Measurements from ENCODE around the gene CABP1.

DNA sequence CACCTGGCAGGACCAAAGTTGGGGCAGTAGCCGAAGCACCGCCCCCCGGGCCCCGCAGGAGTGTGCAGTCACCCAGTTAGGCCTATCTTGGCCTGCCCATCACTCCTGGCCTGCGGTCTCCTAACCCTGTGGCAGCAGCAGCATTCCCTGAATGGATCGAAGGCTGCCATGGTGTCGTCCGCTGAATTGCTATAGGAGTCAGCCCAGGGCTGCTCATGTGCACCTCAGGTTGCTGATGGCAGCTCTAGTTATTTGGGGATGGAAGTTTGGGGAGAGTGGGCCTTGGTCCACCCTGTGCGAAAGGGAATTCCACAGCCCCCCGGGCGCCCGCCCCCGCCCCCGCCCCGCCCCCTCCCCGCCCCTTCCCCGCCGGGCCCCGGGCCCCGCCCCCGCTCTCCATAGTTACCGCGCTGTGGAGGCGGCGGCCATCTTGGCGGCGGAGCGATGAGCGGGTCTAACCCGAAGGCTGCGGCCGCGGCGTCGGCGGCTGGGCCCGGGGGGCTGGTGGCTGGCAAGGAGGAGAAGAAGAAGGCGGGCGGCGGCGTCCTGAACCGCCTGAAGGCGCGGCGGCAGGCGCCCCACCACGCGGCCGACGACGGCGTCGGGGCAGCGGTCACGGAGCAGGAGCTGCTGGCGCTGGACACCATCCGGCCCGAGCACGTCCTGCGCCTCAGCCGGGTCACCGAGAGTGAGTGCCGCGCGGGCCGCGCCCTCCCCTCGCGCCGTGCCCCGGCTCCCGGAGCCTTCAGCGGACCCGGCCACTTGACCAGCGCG is 69.8 kb downstream of the CABP1 start, which contains the start of gene UNC119B:
- TF ChIP-seq, protein P1, sequence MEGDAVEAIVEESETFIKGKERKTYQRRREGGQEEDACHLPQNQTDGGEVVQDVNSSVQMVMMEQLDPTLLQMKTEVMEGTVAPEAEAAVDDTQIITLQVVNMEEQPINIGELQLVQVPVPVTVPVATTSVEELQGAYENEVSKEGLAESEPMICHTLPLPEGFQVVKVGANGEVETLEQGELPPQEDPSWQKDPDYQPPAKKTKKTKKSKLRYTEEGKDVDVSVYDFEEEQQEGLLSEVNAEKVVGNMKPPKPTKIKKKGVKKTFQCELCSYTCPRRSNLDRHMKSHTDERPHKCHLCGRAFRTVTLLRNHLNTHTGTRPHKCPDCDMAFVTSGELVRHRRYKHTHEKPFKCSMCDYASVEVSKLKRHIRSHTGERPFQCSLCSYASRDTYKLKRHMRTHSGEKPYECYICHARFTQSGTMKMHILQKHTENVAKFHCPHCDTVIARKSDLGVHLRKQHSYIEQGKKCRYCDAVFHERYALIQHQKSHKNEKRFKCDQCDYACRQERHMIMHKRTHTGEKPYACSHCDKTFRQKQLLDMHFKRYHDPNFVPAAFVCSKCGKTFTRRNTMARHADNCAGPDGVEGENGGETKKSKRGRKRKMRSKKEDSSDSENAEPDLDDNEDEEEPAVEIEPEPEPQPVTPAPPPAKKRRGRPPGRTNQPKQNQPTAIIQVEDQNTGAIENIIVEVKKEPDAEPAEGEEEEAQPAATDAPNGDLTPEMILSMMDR (IDR thresholded peaks at IDR 0.05; ENCODE audit: extremely low read depth in 1 of 2, insufficient read depth in 1 of 2, low read depth in 1 of 2, low read length in 2 of 2): no peak
- peak; percentile 69 for TF ChIP-seq POLR2A (IDR thresholded peaks at IDR 0.05; ENCODE audit: low read depth, low read length)
- TF ChIP-seq EZH2 (IDR thresholded peaks at IDR 0.05; ENCODE audit: borderline replicate concordance, low read depth, low read length, severe bottlenecking): no peak
- TF ChIP-seq POLR2AphosphoS5 (IDR thresholded peaks at IDR 0.05; ENCODE audit: insufficient read depth, low read depth, low read length): peak; percentile 84

Measured in endothelial cell of umbilical vein (primary cell).